Adipose tissue (tissue), 3 donors: ENCODE results near the gene RAB44. TPM values are rescaled to one million over a fixed set of nuclear protein-coding genes. Genes with fewer than 3 reads are reported as not detected.
"Not testable (repeated sequence)": the region's sequence is repeated elsewhere in the genome, so short reads cannot be mapped to it uniquely, and the experiment has no call there.

Experiments used
- H3K27ac ChIP-seq: one replicate; pipeline ENCODE4 v1.5.1; 2013; ENCODE audit warnings: low read depth, low read length
- WGBS, 3 donors: extraction: QIAGEN DNeasy Blood & Tissue Kit; methylation state at CpG; one replicate each; pipeline ENCODE4 v1.1.7; 2013; 5-methylcytosine and 5-hydroxymethylcytosine counted together
- polyA plus RNA-seq, 3 donors: library from polyadenylated mRNA; stranded (reverse); fragments of 200-250 nt; gene quantifications; one replicate each; pipeline ENCODE4 v1.2.3, GENCODE V29; 2013
- donor health status: healthy with polysubstance abuse.
- donor health status: Bipolar disorder and iron deficiency.
- donor health status: healthy.

RAB44 gene
- polyA plus RNA-seq, 3 donors: 0.07 to 0.19 (median 0.11) TPM

GRCh38 chr6:36701401-36701991 is 3.9 kb downstream of the RAB44 start:
- WGBS, 3 donors: 53 to 77% (median 69%) methylated on average over 3 of the region's 3 CpGs
- no peak overlapping the region for H3K27ac ChIP-seq

- no peak overlapping the region for H3K27ac ChIP-seq
- WGBS, 3 donors: 91 to 95% (median 93%) methylated on average over 3 of the region's 3 CpGs
Measured at GRCh38 chr6:36702656-36703055, 5.0 kb downstream of the RAB44 start.

GRCh38 chr6:36703081-36703606 is 5.5 kb downstream of the RAB44 start:
- no peak overlapping the region for H3K27ac ChIP-seq
- 91 to 93% (median 92%) methylated on average over 5 of the region's 5 CpGs for WGBS, 3 donors

- H3K27ac ChIP-seq: no peak overlapping the region
- 92 to 94% (median 93%) methylated on average over 18 of the region's 18 CpGs for WGBS, 3 donors
Measured at GRCh38 chr6:36703982-36704381, 6.4 kb downstream of the RAB44 start.

- 59 to 81% (median 63%) methylated on average over 7 of the region's 7 CpGs for WGBS, 3 donors
- not testable (repeated sequence) for H3K27ac ChIP-seq
Measured at GRCh38 chr6:36704961-36705577, 7.4 kb downstream of the RAB44 start.

GRCh38 chr6:36706339-36706738 is 8.7 kb downstream of the RAB44 start:
- 56 to 72% (median 56%) methylated on average over 1 of the region's 1 CpG for WGBS, 3 donors
- no peak overlapping the region for H3K27ac ChIP-seq

- H3K27ac ChIP-seq: no peak overlapping the region
Measured at GRCh38 chr6:36712816-36713215, 15.2 kb downstream of the RAB44 start.

GRCh38 chr6:36713846-36714245 is 16.2 kb downstream of the RAB44 start:
- H3K27ac ChIP-seq: no peak overlapping the region
- WGBS, 3 donors: 88 to 90% (median 88%) methylated on average over 8 of the region's 8 CpGs

More at GRCh38 chr6:36712816-36713215, 15.2 kb downstream of the RAB44 start:
- 85 to 93% (median 92%) methylated on average over 4 of the region's 4 CpGs for WGBS, 3 donors

GRCh38 chr6:36714511-36714910 is 16.9 kb downstream of the RAB44 start:
- WGBS, 3 donors: 91 to 92% (median 92%) methylated on average over 10 of the region's 10 CpGs
- no peak overlapping the region for H3K27ac ChIP-seq

GRCh38 chr6:36715469-36715868 is 17.8 kb downstream of the RAB44 start:
- 91 to 98% (median 94%) methylated on average over 7 of the region's 7 CpGs for WGBS, 3 donors
- no peak overlapping the region for H3K27ac ChIP-seq

- WGBS, 3 donors: 70 to 93% (median 92%) methylated on average over 8 of the region's 8 CpGs
- no peak overlapping the region for H3K27ac ChIP-seq
Measured at GRCh38 chr6:36716476-36717093, 19.0 kb downstream of the RAB44 start.

GRCh38 chr6:36717231-36717825 is 19.7 kb downstream of the RAB44 start:
- 67 to 76% (median 75%) methylated on average over 13 of the region's 13 CpGs for WGBS, 3 donors
- H3K27ac ChIP-seq: no peak overlapping the region

- H3K27ac ChIP-seq: no peak overlapping the region
- 80 to 84% (median 82%) methylated on average over 12 of the region's 12 CpGs for WGBS, 3 donors
Measured at GRCh38 chr6:36717871-36718540, 20.4 kb downstream of the RAB44 start.

GRCh38 chr6:36718560-36718959 is 20.9 kb downstream of the RAB44 start:
- no peak overlapping the region for H3K27ac ChIP-seq
- 74 to 85% (median 75%) methylated on average over 5 of the region's 5 CpGs for WGBS, 3 donors

- 89 to 91% (median 90%) methylated on average over 7 of the region's 7 CpGs for WGBS, 3 donors
- H3K27ac ChIP-seq: no peak overlapping the region
Measured at GRCh38 chr6:36719126-36719525, 21.5 kb downstream of the RAB44 start.

- no peak overlapping the region for H3K27ac ChIP-seq
- WGBS, 3 donors: 88 to 94% (median 89%) methylated on average over 11 of the region's 11 CpGs
Measured at GRCh38 chr6:36720251-36721141, 22.9 kb downstream of the RAB44 start.

GRCh38 chr6:36721369-36722140 is 23.9 kb downstream of the RAB44 start:
- WGBS, 3 donors: 84 to 90% (median 88%) methylated on average over 15 of the region's 15 CpGs

More at GRCh38 chr6:36721369-36722140, 23.9 kb downstream of the RAB44 start:
- no peak overlapping the region for H3K27ac ChIP-seq
